ENCODE results near the gene TOP3A. TPM values are rescaled to one million over a fixed set of nuclear protein-coding genes. Genes with fewer than 3 reads are reported as not detected.
A peak's percentile ranks its signal among the peaks of the same experiment; 100 is the strongest.

TOP3A gene
- total RNA-seq, 1 donor from 2014 or later: 46.4 TPM

DNA sequence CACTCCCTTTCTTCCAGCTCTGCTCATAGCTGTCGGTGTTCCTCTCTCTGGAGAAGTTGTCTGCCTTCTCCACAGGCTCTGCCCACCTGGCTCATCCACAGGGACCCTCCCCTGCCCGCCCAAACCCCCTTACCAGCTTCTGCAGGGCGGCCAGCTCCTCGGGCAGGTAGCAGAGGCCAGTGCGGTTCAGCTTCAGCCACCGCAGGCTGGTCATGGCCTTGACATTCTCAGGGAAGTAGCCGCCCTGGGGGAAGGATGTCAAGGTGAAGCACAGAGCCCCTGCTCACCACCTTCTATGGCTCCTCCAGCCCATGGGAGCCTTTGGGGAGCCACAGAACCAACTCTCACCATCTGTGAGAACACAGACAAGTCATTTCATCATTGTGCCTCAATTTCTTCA, 58.0 kb downstream of the TOP3A start:
- POLR2A ChIA-PET: interaction anchor here (0.7 kb wide), 1 partner anchor 1121 kb away, joined by 3 read pairs; the partner anchor contains the start of gene MAPK7

DNA sequence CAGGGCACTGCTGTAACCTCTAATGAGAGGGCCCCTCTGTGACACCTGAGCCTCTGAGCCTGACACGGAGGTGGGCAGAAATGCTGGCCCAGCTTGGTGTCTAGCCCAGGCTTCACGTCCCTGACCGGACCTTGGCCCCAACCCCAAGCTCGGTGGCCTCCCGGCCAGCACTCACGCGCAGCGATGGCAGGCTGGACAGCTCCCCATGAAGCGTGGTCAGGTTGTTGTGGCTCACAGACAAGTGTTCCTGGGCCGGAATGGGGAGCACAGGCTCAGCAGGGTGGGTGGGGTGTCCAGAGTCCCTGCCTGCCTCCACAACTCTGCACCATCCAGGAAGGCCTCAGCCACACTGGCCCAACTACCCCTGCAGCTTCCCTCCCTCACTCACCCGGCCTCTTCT, 58.4 kb downstream of the TOP3A start:
- TF ChIP-seq CTCF (IDR thresholded peaks at IDR 0.05): no peak
- H3K27me3 Mint-ChIP-seq: no peaks in the 10 kb centered on the region
- ATAC-seq (ENCODE audit: low read depth) (no peak), DNase-seq (no peak)
- ChIA-PET POLR2A (interaction anchor here (0.7 kb wide), 1 partner anchor 1122 kb away, joined by 3 read pairs; the partner anchor contains the start of gene MAPK7), CTCF (no interaction called here)
- intact Hi-C loops (cut with micrococcal nuclease): no loop called here
- H3K4me3 Mint-ChIP-seq: peak overlapping the region; percentile 35
- H3K27ac Mint-ChIP-seq: no peak overlapping the region
- H3K9me3 Mint-ChIP-seq: no peaks in the 10 kb centered on the region
- peaks cover 50% of the 10 kb centered on the region for H3K36me3 Mint-ChIP-seq (ENCODE audit: low read depth)
- peaks cover 32% of the 10 kb centered on the region for H3K4me1 Mint-ChIP-seq

More for the DNA sequence above, 58.0 kb downstream of the TOP3A start:
- no peak overlapping the region for H3K27ac Mint-ChIP-seq
- intact Hi-C loops (cut with micrococcal nuclease): no loop called here
- no peak for DNase-seq
- H3K4me3 Mint-ChIP-seq: peak overlapping the region; percentile 96
- no peak for TF ChIP-seq CTCF (IDR thresholded peaks at IDR 0.05)
- peaks cover 46% of the 10 kb centered on the region for H3K36me3 Mint-ChIP-seq (ENCODE audit: low read depth)
- no peaks in the 10 kb centered on the region for H3K27me3 Mint-ChIP-seq
- ATAC-seq (ENCODE audit: low read depth): no peak
- CTCF ChIA-PET: no interaction called here
- peaks cover 36% of the 10 kb centered on the region for H3K4me1 Mint-ChIP-seq
- no peaks in the 10 kb centered on the region for H3K9me3 Mint-ChIP-seq

DNA sequence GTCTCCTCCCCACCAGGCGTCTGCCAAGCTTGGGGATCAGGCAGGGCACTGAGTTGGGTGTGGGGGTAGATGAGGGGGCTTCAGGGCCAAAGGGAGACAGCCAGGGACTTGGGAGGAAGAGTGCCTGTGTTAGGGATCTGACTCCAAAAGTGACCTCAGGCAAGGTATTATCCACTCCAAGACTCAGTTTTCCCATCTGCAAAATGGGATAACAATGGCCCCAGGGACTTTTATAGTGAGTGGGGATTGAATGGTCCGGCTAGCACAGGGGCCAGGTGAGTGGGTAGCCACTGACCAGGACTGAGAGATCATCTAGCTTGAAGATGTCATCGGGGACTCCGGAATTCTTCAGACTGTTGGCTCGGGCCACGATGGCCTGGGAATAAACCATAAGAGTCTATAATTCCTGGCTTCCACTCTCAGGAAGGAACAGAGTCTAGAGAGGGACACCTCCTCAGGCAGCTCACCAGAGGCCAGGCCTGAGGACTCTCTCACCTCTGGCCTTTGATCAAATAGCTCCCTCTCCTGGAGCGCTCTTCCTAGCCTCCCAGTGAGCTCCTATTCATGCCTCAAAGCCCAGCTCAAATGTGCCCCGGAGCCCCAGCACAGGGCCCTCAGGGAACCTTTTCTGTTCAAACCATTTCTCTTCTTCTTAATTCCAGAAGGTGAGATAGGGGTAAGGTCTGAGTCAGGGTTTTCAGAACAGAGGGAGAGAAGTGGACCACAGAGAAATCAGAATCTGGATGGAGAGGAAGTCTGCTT, 59.7 kb downstream of the TOP3A start:
- ChIA-PET CTCF (interaction anchor here (1.1 kb wide), 1 partner anchor 38 kb away, joined by 3 read pairs; no protein-coding TSS in a partner anchor), POLR2A (no interaction called here)
- DNase-seq: no peak
- Mint-ChIP-seq H3K27me3 (no peaks in the 10 kb centered on the region), H3K36me3 (ENCODE audit: low read depth) (peaks cover 63% of the 10 kb centered on the region), H3K4me3 (no peak overlapping the region), H3K27ac (no peak overlapping the region), H3K9me3 (no peaks in the 10 kb centered on the region), H3K4me1 (peaks cover 26% of the 10 kb centered on the region)
- intact Hi-C loops (cut with micrococcal nuclease): no loop called here
- no peak for ATAC-seq (ENCODE audit: low read depth)
- TF ChIP-seq CTCF (IDR thresholded peaks at IDR 0.05): no peak

- H3K9me3 Mint-ChIP-seq: no peaks in the 10 kb centered on the region
- intact Hi-C loops (cut with micrococcal nuclease): no loop called here
- H3K27me3 Mint-ChIP-seq: no peaks in the 10 kb centered on the region
- peaks cover 20% of the 10 kb centered on the region for H3K4me1 Mint-ChIP-seq
- TF ChIP-seq CTCF (IDR thresholded peaks at IDR 0.05): no peak
- H3K36me3 Mint-ChIP-seq (ENCODE audit: low read depth): peaks cover 72% of the 10 kb centered on the region
- H3K4me3 Mint-ChIP-seq: no peak overlapping the region
- DNase-seq (no peak), ATAC-seq (ENCODE audit: low read depth) (no peak)
- CTCF ChIA-PET: interaction anchor here (0.6 kb wide), 1 partner anchor 21 kb away, joined by 3 read pairs; no protein-coding TSS in a partner anchor
- no peak overlapping the region for H3K27ac Mint-ChIP-seq
- POLR2A ChIA-PET: no interaction called here
These were observed 60.6 kb downstream of the TOP3A start for GRCh38 chr17:18253947-18254821.

Data from activated B cell treated with CpG ODN at 0.5 μM for 24 hours (primary cell).